Measurements from ENCODE around the gene TPM1. TPM values are rescaled to one million over a fixed set of nuclear protein-coding genes. Genes with fewer than 3 reads are reported as not detected.

TPM1 gene
- total and polyA plus RNA-seq, 9 of the 15 experiments (the other 6 are each of a cell fraction or from before 2014, with no cell fraction given) = 8.1 to 53.9 (median 43.1) TPM

DNA sequence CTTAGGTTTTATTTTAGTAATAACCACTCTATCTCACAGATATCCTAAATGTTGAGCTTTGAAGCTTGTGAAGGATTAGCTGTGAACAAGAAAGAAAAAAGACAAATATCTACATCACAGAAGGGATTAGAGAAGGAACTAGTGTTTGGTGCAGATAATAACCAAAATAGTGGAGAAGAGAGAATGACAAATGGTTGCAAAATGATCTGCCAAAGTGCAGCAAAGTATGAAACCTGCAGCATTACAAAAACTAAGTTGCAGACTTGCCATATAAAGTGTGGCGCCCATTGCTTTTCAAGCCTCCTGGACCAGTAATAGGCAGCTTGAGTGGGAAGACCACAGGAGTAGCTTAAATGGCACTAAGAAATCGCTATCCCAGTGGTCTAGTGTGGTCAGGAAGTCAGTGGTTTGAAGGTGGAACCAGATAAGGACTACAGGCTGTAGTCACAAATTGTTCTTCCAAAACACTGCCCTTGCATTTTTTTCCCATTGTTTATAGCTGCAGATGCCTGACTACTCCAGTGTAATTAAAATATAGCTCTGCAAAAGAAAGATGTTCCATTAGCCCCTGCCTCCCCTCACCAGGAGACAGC, 20.7 kb downstream of the TPM1 start (continued):
- TF ChIP-seq, protein P1, sequence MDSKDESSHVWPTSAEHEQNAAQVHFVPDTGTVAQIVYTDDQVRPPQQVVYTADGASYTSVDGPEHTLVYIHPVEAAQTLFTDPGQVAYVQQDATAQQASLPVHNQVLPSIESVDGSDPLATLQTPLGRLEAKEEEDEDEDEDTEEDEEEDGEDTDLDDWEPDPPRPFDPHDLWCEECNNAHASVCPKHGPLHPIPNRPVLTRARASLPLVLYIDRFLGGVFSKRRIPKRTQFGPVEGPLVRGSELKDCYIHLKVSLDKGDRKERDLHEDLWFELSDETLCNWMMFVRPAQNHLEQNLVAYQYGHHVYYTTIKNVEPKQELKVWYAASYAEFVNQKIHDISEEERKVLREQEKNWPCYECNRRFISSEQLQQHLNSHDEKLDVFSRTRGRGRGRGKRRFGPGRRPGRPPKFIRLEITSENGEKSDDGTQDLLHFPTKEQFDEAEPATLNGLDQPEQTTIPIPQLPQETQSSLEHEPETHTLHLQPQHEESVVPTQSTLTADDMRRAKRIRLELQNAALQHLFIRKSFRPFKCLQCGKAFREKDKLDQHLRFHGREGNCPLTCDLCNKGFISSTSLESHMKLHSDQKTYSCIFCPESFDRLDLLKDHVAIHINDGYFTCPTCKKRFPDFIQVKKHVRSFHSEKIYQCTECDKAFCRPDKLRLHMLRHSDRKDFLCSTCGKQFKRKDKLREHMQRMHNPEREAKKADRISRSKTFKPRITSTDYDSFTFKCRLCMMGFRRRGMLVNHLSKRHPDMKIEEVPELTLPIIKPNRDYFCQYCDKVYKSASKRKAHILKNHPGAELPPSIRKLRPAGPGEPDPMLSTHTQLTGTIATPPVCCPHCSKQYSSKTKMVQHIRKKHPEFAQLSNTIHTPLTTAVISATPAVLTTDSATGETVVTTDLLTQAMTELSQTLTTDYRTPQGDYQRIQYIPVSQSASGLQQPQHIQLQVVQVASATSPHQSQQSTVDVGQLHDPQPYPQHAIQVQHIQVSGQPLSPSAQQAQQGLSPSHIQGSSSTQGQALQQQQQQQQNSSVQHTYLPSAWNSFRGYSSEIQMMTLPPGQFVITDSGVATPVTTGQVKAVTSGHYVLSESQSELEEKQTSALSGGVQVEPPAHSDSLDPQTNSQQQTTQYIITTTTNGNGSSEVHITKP (IDR thresholded peaks at IDR 0.05; ENCODE audit: partially characterized antibody) = no peak
- TF ChIP-seq ELF2 (CRISPR knock-in tag; IDR thresholded peaks at IDR 0.05) = no peak
- TF ChIP-seq COPS2 (conservative IDR thresholded peaks at IDR 0.05) = no peak
- TF ChIP-seq, protein P2, sequence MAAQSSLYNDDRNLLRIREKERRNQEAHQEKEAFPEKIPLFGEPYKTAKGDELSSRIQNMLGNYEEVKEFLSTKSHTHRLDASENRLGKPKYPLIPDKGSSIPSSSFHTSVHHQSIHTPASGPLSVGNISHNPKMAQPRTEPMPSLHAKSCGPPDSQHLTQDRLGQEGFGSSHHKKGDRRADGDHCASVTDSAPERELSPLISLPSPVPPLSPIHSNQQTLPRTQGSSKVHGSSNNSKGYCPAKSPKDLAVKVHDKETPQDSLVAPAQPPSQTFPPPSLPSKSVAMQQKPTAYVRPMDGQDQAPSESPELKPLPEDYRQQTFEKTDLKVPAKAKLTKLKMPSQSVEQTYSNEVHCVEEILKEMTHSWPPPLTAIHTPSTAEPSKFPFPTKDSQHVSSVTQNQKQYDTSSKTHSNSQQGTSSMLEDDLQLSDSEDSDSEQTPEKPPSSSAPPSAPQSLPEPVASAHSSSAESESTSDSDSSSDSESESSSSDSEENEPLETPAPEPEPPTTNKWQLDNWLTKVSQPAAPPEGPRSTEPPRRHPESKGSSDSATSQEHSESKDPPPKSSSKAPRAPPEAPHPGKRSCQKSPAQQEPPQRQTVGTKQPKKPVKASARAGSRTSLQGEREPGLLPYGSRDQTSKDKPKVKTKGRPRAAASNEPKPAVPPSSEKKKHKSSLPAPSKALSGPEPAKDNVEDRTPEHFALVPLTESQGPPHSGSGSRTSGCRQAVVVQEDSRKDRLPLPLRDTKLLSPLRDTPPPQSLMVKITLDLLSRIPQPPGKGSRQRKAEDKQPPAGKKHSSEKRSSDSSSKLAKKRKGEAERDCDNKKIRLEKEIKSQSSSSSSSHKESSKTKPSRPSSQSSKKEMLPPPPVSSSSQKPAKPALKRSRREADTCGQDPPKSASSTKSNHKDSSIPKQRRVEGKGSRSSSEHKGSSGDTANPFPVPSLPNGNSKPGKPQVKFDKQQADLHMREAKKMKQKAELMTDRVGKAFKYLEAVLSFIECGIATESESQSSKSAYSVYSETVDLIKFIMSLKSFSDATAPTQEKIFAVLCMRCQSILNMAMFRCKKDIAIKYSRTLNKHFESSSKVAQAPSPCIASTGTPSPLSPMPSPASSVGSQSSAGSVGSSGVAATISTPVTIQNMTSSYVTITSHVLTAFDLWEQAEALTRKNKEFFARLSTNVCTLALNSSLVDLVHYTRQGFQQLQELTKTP (IDR thresholded peaks at IDR 0.05; ENCODE audit: low read depth in 1 of 2, partially characterized antibody in 2 of 2) = no peak
- TF ChIP-seq, protein P3, sequence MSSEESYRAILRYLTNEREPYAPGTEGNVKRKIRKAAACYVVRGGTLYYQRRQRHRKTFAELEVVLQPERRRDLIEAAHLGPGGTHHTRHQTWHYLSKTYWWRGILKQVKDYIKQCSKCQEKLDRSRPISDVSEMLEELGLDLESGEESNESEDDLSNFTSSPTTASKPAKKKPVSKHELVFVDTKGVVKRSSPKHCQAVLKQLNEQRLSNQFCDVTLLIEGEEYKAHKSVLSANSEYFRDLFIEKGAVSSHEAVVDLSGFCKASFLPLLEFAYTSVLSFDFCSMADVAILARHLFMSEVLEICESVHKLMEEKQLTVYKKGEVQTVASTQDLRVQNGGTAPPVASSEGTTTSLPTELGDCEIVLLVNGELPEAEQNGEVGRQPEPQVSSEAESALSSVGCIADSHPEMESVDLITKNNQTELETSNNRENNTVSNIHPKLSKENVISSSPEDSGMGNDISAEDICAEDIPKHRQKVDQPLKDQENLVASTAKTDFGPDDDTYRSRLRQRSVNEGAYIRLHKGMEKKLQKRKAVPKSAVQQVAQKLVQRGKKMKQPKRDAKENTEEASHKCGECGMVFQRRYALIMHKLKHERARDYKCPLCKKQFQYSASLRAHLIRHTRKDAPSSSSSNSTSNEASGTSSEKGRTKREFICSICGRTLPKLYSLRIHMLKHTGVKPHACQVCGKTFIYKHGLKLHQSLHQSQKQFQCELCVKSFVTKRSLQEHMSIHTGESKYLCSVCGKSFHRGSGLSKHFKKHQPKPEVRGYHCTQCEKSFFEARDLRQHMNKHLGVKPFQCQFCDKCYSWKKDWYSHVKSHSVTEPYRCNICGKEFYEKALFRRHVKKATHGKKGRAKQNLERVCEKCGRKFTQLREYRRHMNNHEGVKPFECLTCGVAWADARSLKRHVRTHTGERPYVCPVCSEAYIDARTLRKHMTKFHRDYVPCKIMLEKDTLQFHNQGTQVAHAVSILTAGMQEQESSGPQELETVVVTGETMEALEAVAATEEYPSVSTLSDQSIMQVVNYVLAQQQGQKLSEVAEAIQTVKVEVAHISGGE (CRISPR knock-in tag; IDR thresholded peaks at IDR 0.05) = no peak
- no peak for TF ChIP-seq POLR2G (IDR thresholded peaks at IDR 0.05; ENCODE audit: low read depth, low read length)
- TF ChIP-seq EZH2 (IDR thresholded peaks at IDR 0.05; ENCODE audit: borderline replicate concordance, low read depth, low read length) = no peak
- TF ChIP-seq NCOR1 (IDR thresholded peaks at IDR 0.05) = peak; percentile 47; the same call in 1 of the 2 replicates
- no peak for TF ChIP-seq STAT5B (CRISPR knock-in tag; IDR thresholded peaks at IDR 0.05)
- TF ChIP-seq ADNP (tag; IDR thresholded peaks at IDR 0.05) = no peak
- TF ChIP-seq PCBP1 (IDR thresholded peaks at IDR 0.05; ENCODE audit: low read depth, low read length, poor library complexity, severe bottlenecking) = no peak
- no peak for TF ChIP-seq KLF10 (CRISPR knock-in tag; IDR thresholded peaks at IDR 0.05)
- TF ChIP-seq, protein P4, sequence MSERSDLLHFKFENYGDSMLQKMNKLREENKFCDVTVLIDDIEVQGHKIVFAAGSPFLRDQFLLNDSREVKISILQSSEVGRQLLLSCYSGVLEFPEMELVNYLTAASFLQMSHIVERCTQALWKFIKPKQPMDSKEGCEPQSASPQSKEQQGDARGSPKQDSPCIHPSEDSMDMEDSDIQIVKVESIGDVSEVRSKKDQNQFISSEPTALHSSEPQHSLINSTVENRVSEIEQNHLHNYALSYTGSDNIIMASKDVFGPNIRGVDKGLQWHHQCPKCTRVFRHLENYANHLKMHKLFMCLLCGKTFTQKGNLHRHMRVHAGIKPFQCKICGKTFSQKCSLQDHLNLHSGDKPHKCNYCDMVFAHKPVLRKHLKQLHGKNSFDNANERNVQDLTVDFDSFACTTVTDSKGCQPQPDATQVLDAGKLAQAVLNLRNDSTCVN (CRISPR knock-in tag; IDR thresholded peaks at IDR 0.05) = no peak
- TF ChIP-seq BACH1 (tag; IDR thresholded peaks at IDR 0.05) = no peak
- TF ChIP-seq GATA2 (CRISPR knock-in tag; IDR thresholded peaks at IDR 0.05) = peak; percentile 42; the same call in 1 of the 2 replicates
